22Rv1 (cell line): ENCODE data around the gene SMIM44.

Source experiments
- H3K27ac ChIP-seq: fragments of 450-650 bp; 2 replicates; pipeline ENCODE4 v1.5.1; 2017
- ZFX ChIP-seq: fragments of 450-650 bp; IDR thresholded peaks from 2 replicates; pipeline ENCODE4 v1.6.1; 2017; ENCODE audit warnings: antibody characterized with exemption, borderline replicate concordance
- TF ChIP-seq, protein P1 (sequence below): fragments of 450-650 bp; IDR thresholded peaks from 2 replicates; pipeline ENCODE4 v1.5.1; 2017; ENCODE audit warnings: mild to moderate bottlenecking

SMIM44 gene

DNA sequence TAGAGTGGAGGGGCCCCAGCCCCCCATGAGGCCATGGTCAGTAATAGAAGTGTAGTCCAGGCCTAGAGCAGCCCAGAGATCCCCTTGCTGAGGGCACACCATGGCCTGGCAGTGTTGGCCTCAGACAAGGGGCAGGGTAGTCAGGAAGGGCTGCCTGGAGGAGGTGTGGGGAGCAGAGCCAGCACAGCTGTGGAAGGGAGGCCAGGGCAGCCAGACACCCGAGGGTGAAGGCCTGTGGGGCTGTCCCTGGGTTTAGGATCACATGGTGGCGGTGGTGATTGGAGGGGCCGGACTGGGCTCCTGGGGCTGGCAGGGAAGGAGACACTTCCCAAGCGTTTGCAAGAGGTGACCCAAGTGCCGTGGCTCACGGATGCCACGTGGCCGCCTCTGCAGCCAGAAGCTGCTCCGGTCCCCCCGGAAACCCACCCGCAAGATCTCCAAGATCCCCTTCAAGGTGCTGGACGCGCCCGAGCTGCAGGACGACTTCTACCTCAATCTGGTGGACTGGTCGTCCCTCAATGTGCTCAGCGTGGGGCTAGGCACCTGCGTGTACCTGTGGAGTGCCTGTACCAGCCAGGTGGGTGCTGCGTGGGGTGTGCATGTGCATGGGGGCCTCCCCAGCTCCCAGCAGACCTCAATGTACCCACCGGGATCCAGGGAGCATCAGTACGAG lies 44.1 kb upstream of the SMIM44 start:
- no peak overlapping the region for H3K27ac ChIP-seq
- TF ChIP-seq, protein P1, sequence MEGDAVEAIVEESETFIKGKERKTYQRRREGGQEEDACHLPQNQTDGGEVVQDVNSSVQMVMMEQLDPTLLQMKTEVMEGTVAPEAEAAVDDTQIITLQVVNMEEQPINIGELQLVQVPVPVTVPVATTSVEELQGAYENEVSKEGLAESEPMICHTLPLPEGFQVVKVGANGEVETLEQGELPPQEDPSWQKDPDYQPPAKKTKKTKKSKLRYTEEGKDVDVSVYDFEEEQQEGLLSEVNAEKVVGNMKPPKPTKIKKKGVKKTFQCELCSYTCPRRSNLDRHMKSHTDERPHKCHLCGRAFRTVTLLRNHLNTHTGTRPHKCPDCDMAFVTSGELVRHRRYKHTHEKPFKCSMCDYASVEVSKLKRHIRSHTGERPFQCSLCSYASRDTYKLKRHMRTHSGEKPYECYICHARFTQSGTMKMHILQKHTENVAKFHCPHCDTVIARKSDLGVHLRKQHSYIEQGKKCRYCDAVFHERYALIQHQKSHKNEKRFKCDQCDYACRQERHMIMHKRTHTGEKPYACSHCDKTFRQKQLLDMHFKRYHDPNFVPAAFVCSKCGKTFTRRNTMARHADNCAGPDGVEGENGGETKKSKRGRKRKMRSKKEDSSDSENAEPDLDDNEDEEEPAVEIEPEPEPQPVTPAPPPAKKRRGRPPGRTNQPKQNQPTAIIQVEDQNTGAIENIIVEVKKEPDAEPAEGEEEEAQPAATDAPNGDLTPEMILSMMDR, result no peak
- TF ChIP-seq ZFX, result no peak

DNA sequence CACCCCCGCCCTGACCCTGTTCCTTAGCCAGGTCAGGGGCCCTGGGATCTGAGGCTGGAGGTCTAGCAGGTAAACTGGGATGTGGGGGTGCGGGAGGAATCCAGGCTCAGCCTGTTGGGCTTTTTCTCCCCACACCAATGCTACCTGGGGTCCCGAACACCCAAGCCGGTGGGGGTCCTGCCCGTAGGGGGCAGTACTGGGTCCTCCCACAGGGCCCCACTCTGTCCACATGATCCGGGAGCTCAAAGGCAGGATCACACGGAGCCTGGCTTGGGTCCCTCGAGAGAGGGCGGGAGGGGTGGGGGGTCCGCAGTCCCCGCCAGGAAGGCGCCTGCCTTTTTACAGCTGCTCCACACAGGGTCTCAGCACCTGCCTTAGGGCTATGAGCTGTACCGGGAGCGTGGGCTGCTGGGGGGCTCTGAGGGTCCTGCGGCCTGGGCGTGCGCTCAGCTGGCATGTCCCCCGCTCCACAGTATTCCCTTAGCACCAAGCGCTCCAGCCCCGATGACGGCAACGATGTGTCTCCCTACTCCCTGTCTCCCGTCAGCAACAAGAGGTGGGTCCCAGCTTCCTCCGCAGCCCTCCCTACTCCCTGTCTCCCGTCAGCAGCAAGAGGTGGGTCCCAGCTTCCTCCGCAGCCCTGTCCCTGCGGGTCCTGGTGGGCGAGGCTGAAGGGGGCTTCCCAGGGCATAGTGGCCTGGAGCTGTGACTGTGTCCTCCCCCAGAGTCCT lies 43.4 kb upstream of the SMIM44 start:
- TF ChIP-seq, protein P1, result peak; percentile 58
- no peak for TF ChIP-seq ZFX
- no peak overlapping the region for H3K27ac ChIP-seq

DNA sequence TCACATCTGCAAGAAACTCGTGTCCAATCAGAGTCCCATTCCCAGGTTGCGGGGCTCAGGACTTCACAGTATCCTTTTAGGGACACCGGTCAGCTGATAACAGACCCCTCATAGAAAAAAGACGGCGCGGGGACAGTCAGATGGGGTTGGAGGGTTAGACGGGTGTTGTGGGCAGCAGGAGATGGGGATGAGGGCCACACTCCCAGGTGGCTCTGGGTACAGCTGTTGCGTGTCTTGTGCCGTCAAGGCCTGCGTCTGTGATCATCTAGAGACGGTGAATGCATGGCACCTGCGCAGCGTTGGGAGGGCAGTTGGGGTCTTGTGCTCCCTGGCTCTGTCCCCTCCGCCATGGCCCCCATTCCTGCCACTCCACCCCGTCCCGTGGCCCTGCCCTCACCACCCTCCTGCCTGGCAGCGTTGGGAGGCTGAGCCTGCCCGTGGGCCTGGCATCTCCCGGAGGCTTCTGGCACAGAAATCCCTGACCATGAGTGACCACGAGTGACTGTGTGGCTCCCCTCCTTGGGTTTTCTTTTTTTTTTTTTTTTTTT lies 41.7 kb upstream of the SMIM44 start:
- TF ChIP-seq, protein P1, result no peak
- no peak for TF ChIP-seq ZFX
- H3K27ac ChIP-seq, result no peak overlapping the region

DNA sequence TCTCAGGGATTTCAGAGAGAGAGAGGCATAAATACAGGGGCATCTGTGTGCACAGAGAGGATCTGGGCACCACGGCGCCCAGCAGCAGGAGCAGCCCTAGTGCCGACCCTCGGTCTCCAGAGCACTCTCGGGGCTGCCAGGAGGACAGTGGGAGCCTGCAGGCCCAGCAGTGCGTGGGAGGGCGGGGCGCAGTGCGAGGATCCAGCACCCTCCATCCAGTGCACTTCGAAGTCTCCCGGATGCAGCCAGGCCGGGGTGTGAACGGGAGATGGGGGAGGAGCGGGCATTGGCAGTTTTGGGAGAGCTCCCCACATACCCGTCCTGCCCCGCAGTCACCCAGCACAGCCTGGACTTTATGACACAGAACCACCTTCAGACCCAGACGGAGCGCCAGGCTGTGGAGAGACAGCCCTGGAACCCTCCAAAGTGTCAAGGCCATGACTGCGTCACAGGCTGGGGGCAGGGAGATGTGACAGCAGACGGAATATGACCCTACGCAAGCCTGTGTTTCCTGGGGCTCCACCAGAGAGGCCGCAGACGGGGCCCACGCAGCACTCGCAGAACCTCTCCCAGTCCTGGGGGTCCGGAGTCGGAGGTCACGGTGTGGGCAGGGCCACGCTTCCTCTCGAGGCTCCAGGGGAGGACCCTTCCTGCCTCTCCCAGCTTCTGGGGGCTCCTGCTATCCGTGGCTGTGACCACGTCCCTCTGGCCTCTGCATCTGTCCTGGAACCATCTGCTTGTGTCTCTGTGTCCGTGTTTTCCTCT lies 41.0 kb upstream of the SMIM44 start:
- TF ChIP-seq ZFX, result no peak
- TF ChIP-seq, protein P1, result no peak
- no peak overlapping the region for H3K27ac ChIP-seq

DNA sequence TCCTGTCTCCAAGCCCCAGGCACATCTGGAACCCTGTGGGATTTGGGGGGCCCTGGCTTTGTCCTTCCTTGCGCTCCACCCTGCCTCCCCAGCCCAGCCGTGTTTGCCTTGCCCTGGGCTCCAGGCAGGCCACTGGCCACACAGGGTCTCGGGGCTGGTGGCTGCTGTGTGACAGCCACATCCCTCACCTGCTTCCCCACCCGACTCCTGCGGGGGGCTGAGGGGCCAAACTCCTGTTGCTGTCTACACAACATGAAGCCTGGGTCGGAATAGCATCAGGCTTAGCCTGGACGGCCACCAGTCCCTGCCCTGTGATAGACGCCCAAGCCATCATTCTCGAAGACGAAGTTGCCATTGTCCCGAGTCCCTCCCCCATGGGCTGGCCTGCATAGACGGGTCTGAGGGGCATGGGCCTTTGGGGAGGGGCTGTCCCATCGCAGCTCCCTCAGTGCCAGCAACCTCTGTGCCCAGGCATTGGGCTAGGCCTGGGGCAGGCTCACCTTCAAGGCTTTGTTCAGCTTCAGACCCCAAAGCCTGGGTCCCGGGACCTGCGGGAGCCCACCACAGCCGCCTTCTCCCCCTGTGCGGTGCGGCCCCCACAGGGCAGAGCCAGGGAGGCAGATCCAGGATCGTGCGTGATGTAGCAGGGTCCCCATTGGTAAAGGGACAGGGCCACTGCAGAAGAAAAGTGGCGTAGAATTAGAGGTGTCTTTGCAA lies 40.3 kb upstream of the SMIM44 start:
- TF ChIP-seq, protein P1, result no peak
- TF ChIP-seq ZFX, result no peak
- H3K27ac ChIP-seq, result no peak overlapping the region

DNA sequence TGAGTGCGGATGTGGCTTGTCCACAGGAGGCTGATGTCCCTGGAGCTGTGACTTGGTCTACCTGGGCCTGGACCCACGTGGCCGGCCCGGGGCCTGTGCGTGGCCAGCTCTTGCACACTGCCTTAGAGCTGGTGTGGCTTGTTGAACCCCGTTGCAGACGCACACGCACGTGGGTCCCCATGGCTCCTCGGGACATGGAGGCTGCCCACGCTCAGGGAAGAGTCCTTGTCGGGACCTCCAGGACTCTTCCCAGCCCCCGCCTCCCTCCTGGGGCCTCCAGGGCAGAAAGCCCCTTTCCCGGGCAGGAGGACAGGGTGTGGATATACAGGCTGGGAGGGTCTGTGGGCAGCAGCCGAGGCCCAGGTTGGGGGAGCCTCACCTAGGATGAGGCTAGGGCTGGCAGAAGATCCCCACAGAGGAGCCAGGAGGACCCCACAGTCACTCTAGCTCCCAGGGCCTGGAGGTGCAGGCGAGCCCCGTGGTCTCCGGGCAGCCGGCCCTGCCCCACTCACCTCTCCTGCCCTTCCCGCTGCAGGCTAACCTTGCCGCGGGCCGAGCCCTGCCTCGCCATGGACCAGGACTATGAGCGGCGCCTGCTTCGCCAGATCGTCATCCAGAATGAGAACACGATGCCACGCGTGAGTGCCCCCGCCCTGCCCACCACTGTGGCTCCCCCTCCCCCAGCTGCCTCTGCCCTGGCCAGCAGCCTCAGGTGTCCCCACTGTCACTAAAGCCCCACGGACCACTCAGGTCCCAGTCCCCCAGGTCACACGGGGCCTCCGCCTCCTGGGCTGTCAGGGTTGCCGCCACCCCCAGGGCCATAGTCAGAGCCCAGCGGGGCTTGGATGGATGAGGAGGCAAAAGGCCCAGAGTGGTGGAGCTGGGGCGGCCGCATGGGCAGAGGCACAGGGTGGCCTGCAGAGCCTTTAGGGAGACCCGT lies 39.5 kb upstream of the SMIM44 start:
- TF ChIP-seq, protein P1, result no peak
- TF ChIP-seq ZFX, result no peak
- no peak overlapping the region for H3K27ac ChIP-seq
